GM12878 (cell line): ENCODE measurements around the gene MAGEB3. TPM values are rescaled to one million over a fixed set of nuclear protein-coding genes. Genes with fewer than 3 reads are reported as not detected.

Source experiments
- ATAC-seq: fragments of 200-7000 bp; cut with Tn5 transposase; 3 replicates; pipeline ENCODE4 v1.9.1; 2020; ENCODE audit warnings: mild to moderate bottlenecking, moderate library complexity
- BruUV-seq: library from RNA; stranded (reverse); fragments of 400-500 nt; replicated peaks from 2 replicates; lab custom pipeline; 2021; lab: Mats Ljungman, UMichigan
- CTCF ChIA-PET: fragments of 300-600 bp; sonication (Branson Sonifier 250); formaldehyde crosslinking; extraction: SDS; loops from one replicate; lab custom pipeline; 2021; ENCODE audit warnings: inconsistent platforms; lab: Yijun Ruan, JAX
- POLR2A ChIA-PET: fragments of 350-600 bp; formaldehyde crosslinking; extraction: SDS; loops from one replicate; lab custom pipeline; 2021; ENCODE audit warnings: inconsistent platforms; lab: Charles Lee
- RAD21 ChIA-PET: fragments of 300-600 bp; sonication (Branson Sonifier 250); formaldehyde crosslinking; loops from one replicate; lab custom pipeline; 2023; ENCODE audit warnings: antibody characterized with exemption; ENCODE audit not compliant: unreplicated experiment; lab: Charles Lee
- SMC1A ChIA-PET: fragments of 300-600 bp; sonication (Branson Sonifier 250); formaldehyde crosslinking; loops from one replicate; lab custom pipeline; 2023; ENCODE audit not compliant: unreplicated experiment, uncharacterized antibody; lab: Charles Lee
- DNase-seq: peaks from one replicate; pipeline ENCODE4 v3.0.0-alpha.2; 2011; ENCODE audit warnings: low read depth, low spot score
- FAIRE-seq: peaks from 3 replicates; lab custom pipeline; 2011; peaks lifted over from hg19 to GRCh38; lab: Jason Lieb, UNC
- H2AFZ ChIP-seq: 2 replicates; pipeline ENCODE4 v1.6.0; 2011; ENCODE audit warnings: low read depth, low read length, control low read depth; ENCODE audit not compliant: control insufficient read depth
- H3K27ac ChIP-seq: 2 replicates; pipeline ENCODE4 v1.5.1; 2011; ENCODE audit warnings: control low read depth; ENCODE audit not compliant: control insufficient read depth, insufficient read depth
- H3K27me3 ChIP-seq, 2 experiments: replicated peaks in 1 of 2; 2 replicates each; pipeline versions ENCODE4 v1.6.0 to v1.6.1; 2011; ENCODE audit warnings: low read length in 1 of 2; ENCODE audit not compliant: control insufficient read depth in 2 of 2, insufficient read depth in 2 of 2
- H3K36me3 ChIP-seq, 2 experiments: 2 replicates each; pipeline ENCODE4 v1.5.1; 2011; ENCODE audit warnings: low read length in 1 of 2; ENCODE audit not compliant: control insufficient read depth in 2 of 2, insufficient read depth in 2 of 2
- H3K4me1 ChIP-seq: 2 replicates; pipeline ENCODE4 v1.6.1; 2011; ENCODE audit warnings: mild to moderate bottlenecking, low read length, moderate library complexity, mixed read lengths; ENCODE audit not compliant: control insufficient read depth, insufficient read depth
- H3K4me2 ChIP-seq: 2 replicates; pipeline ENCODE4 v1.6.0; 2011; ENCODE audit warnings: control low read depth; ENCODE audit not compliant: control insufficient read depth, insufficient read depth
- H3K4me3 ChIP-seq: fragments of 200-600 bp; sonication (generic); 2 replicates; pipeline ENCODE4 v1.5.1; 2016
- H3K79me2 ChIP-seq: 2 replicates; pipeline ENCODE4 v1.6.0; 2011; ENCODE audit warnings: low read length; ENCODE audit not compliant: control insufficient read depth, insufficient read depth
- H3K9ac ChIP-seq: 2 replicates; pipeline ENCODE4 v1.8.0; 2011; ENCODE audit warnings: low read length, control low read depth, mixed read lengths; ENCODE audit not compliant: control insufficient read depth, insufficient read depth
- H3K9me3 ChIP-seq: replicated peaks from 3 replicates; pipeline ENCODE4 v1.5.1; 2011; ENCODE audit warnings: mild to moderate bottlenecking, low read length; ENCODE audit not compliant: control insufficient read depth, insufficient read depth
- H4K20me1 ChIP-seq: 2 replicates; pipeline ENCODE4 v1.6.0; 2011; ENCODE audit not compliant: control insufficient read depth, insufficient read depth
- CREB1 ChIP-seq: IDR thresholded peaks from 2 replicates; pipeline ENCODE4 v1.6.1; 2012; ENCODE audit warnings: low read depth, mild to moderate bottlenecking, inconsistent platforms
- FOXK2 ChIP-seq: fragments of 450-650 bp; IDR thresholded peaks from 2 replicates; pipeline ENCODE4 v1.6.1; 2017; ENCODE audit warnings: mild to moderate bottlenecking, moderate library complexity
- MYC ChIP-seq: IDR thresholded peaks from 2 replicates; pipeline ENCODE4 v1.6.1; 2011; ENCODE audit warnings: mild to moderate bottlenecking, low read length, moderate library complexity, inconsistent platforms; ENCODE audit not compliant: insufficient read depth, insufficient replicate concordance, insufficient read length, severe bottlenecking
- NBN ChIP-seq: fragments of 450-650 bp; IDR thresholded peaks from 2 replicates; pipeline ENCODE4 v1.6.1; 2016
- NFYA ChIP-seq: IDR thresholded peaks from 2 replicates; pipeline ENCODE4 v1.6.1; 2011; ENCODE audit warnings: low read depth, mild to moderate bottlenecking, low read length, improper control_type of control experiment, borderline replicate concordance
- NFYB ChIP-seq: IDR thresholded peaks from 2 replicates; pipeline ENCODE4 v1.6.1; 2011; ENCODE audit warnings: low read depth, mild to moderate bottlenecking, low read length, improper control_type of control experiment, moderate library complexity; ENCODE audit not compliant: insufficient read depth
- NR2C2 ChIP-seq: IDR thresholded peaks from 2 replicates; pipeline ENCODE4 v1.6.1; 2011; ENCODE audit warnings: borderline replicate concordance, low read depth; ENCODE audit not compliant: control insufficient read depth, insufficient read length
- NR2F1 ChIP-seq: fragments of 450-650 bp; conservative IDR thresholded peaks from 2 replicates; pipeline ENCODE4 v1.6.1; 2017; ENCODE audit warnings: mild to moderate bottlenecking
- PML ChIP-seq: IDR thresholded peaks from 2 replicates; pipeline ENCODE4 v1.6.1; 2012; ENCODE audit warnings: low read length, inconsistent platforms
- POLR2AphosphoS2 ChIP-seq: IDR thresholded peaks from 2 replicates; pipeline ENCODE4 v1.6.1; 2011; ENCODE audit warnings: low read depth, mild to moderate bottlenecking, low read length, improper control_type of control experiment, moderate library complexity
- RAD21 ChIP-seq: IDR thresholded peaks from 2 replicates; pipeline ENCODE4 v1.6.1; 2011; ENCODE audit warnings: mild to moderate bottlenecking, low read depth, low read length, moderate library complexity; ENCODE audit not compliant: insufficient read depth
- SIX5 ChIP-seq: IDR thresholded peaks from 2 replicates; pipeline ENCODE4 v1.6.1; 2011; ENCODE audit warnings: mild to moderate bottlenecking, low read depth, low read length, moderate library complexity; ENCODE audit not compliant: severe bottlenecking
- SMC3 ChIP-seq: IDR thresholded peaks from 2 replicates; pipeline ENCODE4 v1.6.1; 2011; ENCODE audit warnings: low read length, improper control_type of control experiment, borderline replicate concordance
- ZNF274 ChIP-seq: IDR thresholded peaks from one replicate; pipeline ENCODE4 v1.8.0; 2011; ENCODE audit not compliant: insufficient read length, insufficient read depth
- ZNF592 ChIP-seq: fragments of 450-650 bp; IDR thresholded peaks from 2 replicates; pipeline ENCODE4 v1.6.1; 2017; ENCODE audit warnings: mild to moderate bottlenecking, moderate library complexity
- WGBS: methylation state at CpG from one replicate; pipeline ENCODE4 v1.1.6; 2016; ENCODE audit warnings: low lambda C conversion rate; ENCODE audit not compliant: insufficient replicate concordance, insufficient coverage; ENCODE audit errors: missing lambda C conversion rate; 5-methylcytosine and 5-hydroxymethylcytosine counted together
- in situ Hi-C: fragments of 300-500 bp; cut with MboI; formaldehyde crosslinking; loops from 9 replicates; pipeline ENCODE4 v1.14.3; 2018; ENCODE audit warnings: mixed read lengths
- intact Hi-C: fragments of 100-400 bp; cut with micrococcal nuclease; formaldehyde crosslinking; loops from one replicate; pipeline ENCODE4 v1.14.2; 2022; ENCODE audit not compliant: unreplicated experiment
- polyA plus RNA-seq, 11 experiments: library from polyadenylated mRNA; depleted of rRNA in 4 of 11; unstranded in 6 of 11; stranded (reverse) in 5 of 11; fragments of >200 nt; fragmentation: Nextera tagmentation in 4 of 11; fragmentation: Illumina TruSeq in 1 of 11; extraction: Ambion mirVana in 4 of 11; extraction: Trizol in 1 of 11; gene quantifications; 1 replicate in 1 of 11; 2 replicates in 10 of 11; pipeline versions ENCODE4 v1.2.1 to v1.2.3, GENCODE V29; 2011 to 2016; ENCODE audit warnings: inconsistent platforms in 2 of 11, missing spikeins in 2 of 11, low read depth in 1 of 11
- total RNA-seq, 4 experiments: library from RNA; depleted of rRNA in 3 of 4; stranded (reverse); fragments of >200 nt in 3 of 4; fragmentation: Illumina TruSeq in 1 of 4; extraction: Trizol in 1 of 4; gene quantifications; 2 replicates each; pipeline versions ENCODE4 v1.2.1 to v1.2.3, GENCODE V29; 2013 to 2021
- TF ChIP-seq, protein P1 (sequence below): IDR thresholded peaks from 2 replicates; pipeline ENCODE4 v1.6.1; 2011; ENCODE audit warnings: low read depth, mild to moderate bottlenecking, low read length, moderate library complexity, borderline replicate concordance; ENCODE audit errors: extremely low read depth

Gene MAGEB3
- total and polyA plus RNA-seq, 10 of the 15 experiments (the other 5 are each of a cell fraction or from before 2014, with no cell fraction given), result not detected

DNA sequence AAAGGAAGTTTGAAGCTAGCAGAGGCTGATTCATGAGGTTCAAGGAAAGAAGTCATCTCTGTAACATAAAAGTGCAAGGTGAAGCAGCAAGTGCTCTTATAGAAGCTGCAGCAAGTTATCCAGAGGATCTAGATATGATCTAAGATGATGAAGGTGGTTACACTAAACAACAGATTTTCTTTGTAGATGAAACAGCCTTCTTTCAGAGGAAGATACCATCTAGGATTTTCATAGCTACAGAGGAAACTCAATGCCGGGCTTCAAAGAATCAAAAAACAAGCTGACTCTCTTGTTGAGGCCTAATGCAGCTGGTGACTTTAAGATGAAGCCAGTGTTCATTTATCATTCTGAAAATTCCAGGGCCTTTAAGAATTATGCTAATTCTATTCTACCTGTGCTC, 50.0 kb downstream of the MAGEB3 start:
- RAD21 ChIA-PET, result no interaction called here
- DNase-seq, result no peak
- H3K79me2 ChIP-seq, result no peaks in the 10 kb centered on the region
- no peaks in the 10 kb centered on the region for H3K27me3 ChIP-seq
- in situ Hi-C loops, result no loop called here
- SMC1A ChIA-PET, result no interaction called here
- H3K27ac ChIP-seq, result no peak overlapping the region
- no peak overlapping the region for H3K9ac ChIP-seq
- no peak for TF ChIP-seq NBN
- no peak for TF ChIP-seq ZNF274
- TF ChIP-seq CREB1, result no peak
- no peak for TF ChIP-seq SIX5
- BruUV-seq, result no TSS peak
- no peak for ATAC-seq
- no peaks in the 10 kb centered on the region for H3K9me3 ChIP-seq
- intact Hi-C loops, result no loop called here
- H2AFZ ChIP-seq, result no peak overlapping the region
- no peak overlapping the region for H3K4me2 ChIP-seq
- WGBS, result 95% methylated on average over 1 of the region's 1 CpG
- CTCF ChIA-PET, result interaction anchor here (1.1 kb wide), 1 partner anchor 258 kb away, joined by 3 read pairs; no protein-coding TSS in a partner anchor
- no peak overlapping the region for H3K4me3 ChIP-seq
- POLR2A ChIA-PET, result no interaction called here
- H4K20me1 ChIP-seq, result no peaks in the 10 kb centered on the region
- no peaks in the 10 kb centered on the region for H3K4me1 ChIP-seq
- H3K36me3 ChIP-seq, result no peaks in the 10 kb centered on the region
- no peak for FAIRE-seq

DNA sequence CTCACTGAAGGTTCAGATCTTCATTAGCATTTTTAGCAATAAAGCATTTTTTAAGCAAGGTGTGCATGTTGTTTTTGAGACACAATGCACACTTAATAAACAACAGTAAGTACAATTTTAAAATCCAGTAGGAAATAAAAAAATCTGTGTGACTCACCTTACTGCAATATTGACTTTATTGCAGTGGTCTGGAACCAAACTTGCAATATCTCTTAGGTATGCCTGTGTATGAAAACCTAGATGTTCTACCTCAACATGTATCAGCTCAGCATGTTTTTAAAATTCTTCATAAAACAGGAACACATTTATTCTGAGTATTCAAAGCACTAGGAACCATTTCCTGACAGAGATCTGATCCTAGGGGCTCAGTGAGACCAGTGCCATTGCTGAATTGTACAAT, 52.1 kb downstream of the MAGEB3 start:
- no peak overlapping the region for H2AFZ ChIP-seq
- TF ChIP-seq RAD21 (no peak), SMC3 (no peak), NFYB (no peak), FOXK2 (no peak), NR2F1 (no peak), PML (no peak), MYC (no peak), ZNF592 (no peak), NR2C2 (no peak), POLR2AphosphoS2 (no peak), NFYA (no peak)
- TF ChIP-seq, protein P1, sequence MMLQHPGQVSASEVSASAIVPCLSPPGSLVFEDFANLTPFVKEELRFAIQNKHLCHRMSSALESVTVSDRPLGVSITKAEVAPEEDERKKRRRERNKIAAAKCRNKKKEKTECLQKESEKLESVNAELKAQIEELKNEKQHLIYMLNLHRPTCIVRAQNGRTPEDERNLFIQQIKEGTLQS, result no peak

More for the DNA sequence above, 52.1 kb downstream of the MAGEB3 start:
- POLR2A ChIA-PET, result no interaction called here
- SMC1A ChIA-PET, result no interaction called here
- RAD21 ChIA-PET, result no interaction called here
- in situ Hi-C loops (no loop called here), intact Hi-C loops (no loop called here)
- H4K20me1 ChIP-seq, result no peaks in the 10 kb centered on the region
- no peaks in the 10 kb centered on the region for H3K79me2 ChIP-seq
- H3K36me3 ChIP-seq, result no peaks in the 10 kb centered on the region
- no peak for FAIRE-seq
- ATAC-seq, result no peak
- H3K4me1 ChIP-seq, result no peaks in the 10 kb centered on the region
- no peak overlapping the region for H3K27ac ChIP-seq
- H3K27me3 ChIP-seq, result no peaks in the 10 kb centered on the region
- no peak overlapping the region for H3K4me3 ChIP-seq
- DNase-seq, result no peak
- no peak overlapping the region for H3K4me2 ChIP-seq
- no peak overlapping the region for H3K9ac ChIP-seq
- BruUV-seq, result no TSS peak
- H3K9me3 ChIP-seq, result no peaks in the 10 kb centered on the region
- CTCF ChIA-PET, result no interaction called here
